Trophoblast cell (in vitro differentiated cells and primary cell): ENCODE results near the gene SLC43A3.
"Not testable (repeated sequence)": the region's sequence is repeated elsewhere in the genome, so short reads cannot be mapped to it uniquely, and the experiment has no call there.

Experiments
- DNase-seq, 2 donors: peaks; one replicate each; pipeline ENCODE4 v3.0.0-alpha.2; 2016
- H2AFZ ChIP-seq: 2 replicates; pipeline ENCODE4 v1.6.1; 2013; ENCODE audit warnings: low read length, moderate library complexity, mild to moderate bottlenecking; ENCODE audit not compliant: insufficient read depth, poor library complexity
- H2AK5ac ChIP-seq: 2 replicates; pipeline ENCODE4 v1.6.1; 2013; ENCODE audit warnings: mild to moderate bottlenecking, low read length
- H2BK120ac ChIP-seq: 2 replicates; pipeline ENCODE4 v1.6.1; 2013; ENCODE audit warnings: low read length, mild to moderate bottlenecking, moderate library complexity; ENCODE audit not compliant: insufficient read depth, poor library complexity
- H2BK12ac ChIP-seq: 2 replicates; pipeline ENCODE4 v1.6.1; 2013; ENCODE audit warnings: mild to moderate bottlenecking, low read length, moderate library complexity
- H2BK5ac ChIP-seq: 2 replicates; pipeline ENCODE4 v1.6.1; 2013; ENCODE audit warnings: low read length, low read depth, moderate library complexity, mild to moderate bottlenecking; ENCODE audit not compliant: poor library complexity
- H3K14ac ChIP-seq: 2 replicates; pipeline ENCODE4 v1.6.1; 2013; ENCODE audit warnings: mild to moderate bottlenecking, low read length
- H3K18ac ChIP-seq: 2 replicates; pipeline ENCODE4 v1.6.1; 2013; ENCODE audit warnings: mild to moderate bottlenecking, low read length
- H3K23ac ChIP-seq: 2 replicates; pipeline ENCODE4 v1.6.1; 2013; ENCODE audit warnings: low read length
- H3K27ac ChIP-seq: 2 replicates; pipeline ENCODE4 v1.5.1; 2013; ENCODE audit warnings: low read depth, mild to moderate bottlenecking, inconsistent platforms, low read length, moderate library complexity
- H3K27me3 ChIP-seq: 2 replicates; pipeline ENCODE4 v1.6.1; 2013; ENCODE audit warnings: inconsistent platforms, mild to moderate bottlenecking, low read length, moderate library complexity; ENCODE audit not compliant: insufficient read depth
- H3K36me3 ChIP-seq, 2 experiments: 1 replicate in 1 of 2; 2 replicates in 1 of 2; pipeline ENCODE4 v1.6.1; 2013; ENCODE audit warnings: low read length in 2 of 2, mild to moderate bottlenecking in 2 of 2, moderate library complexity in 1 of 2; ENCODE audit not compliant: insufficient read depth in 2 of 2, control insufficient read depth in 1 of 2
- H3K4ac ChIP-seq: 2 replicates; pipeline ENCODE4 v1.6.1; 2013; ENCODE audit warnings: low read depth, mild to moderate bottlenecking, low read length, moderate library complexity
- H3K4me1 ChIP-seq, 2 experiments: 1 replicate in 1 of 2; 2 replicates in 1 of 2; pipeline ENCODE4 v1.6.1; 2013; ENCODE audit warnings: low read length in 2 of 2, mild to moderate bottlenecking in 2 of 2, moderate library complexity in 1 of 2; ENCODE audit not compliant: insufficient read depth in 2 of 2, control insufficient read depth in 1 of 2
- H3K4me2 ChIP-seq: 2 replicates; pipeline ENCODE4 v1.6.1; 2013; ENCODE audit warnings: inconsistent platforms, mild to moderate bottlenecking, low read length, moderate library complexity
- H3K4me3 ChIP-seq: 2 replicates; pipeline ENCODE4 v1.5.1; 2013; ENCODE audit warnings: mild to moderate bottlenecking, low read depth, low read length, inconsistent platforms
- H3K79me1 ChIP-seq: one replicate; pipeline ENCODE4 v1.6.1; 2013; ENCODE audit warnings: low read length
- H3K79me2 ChIP-seq: 2 replicates; pipeline ENCODE4 v1.6.1; 2013; ENCODE audit warnings: low read length, mild to moderate bottlenecking; ENCODE audit not compliant: control insufficient read depth, insufficient read depth, poor library complexity
- H3K9ac ChIP-seq: 2 replicates; pipeline ENCODE4 v1.6.1; 2013; ENCODE audit warnings: mild to moderate bottlenecking, low read length
- H3K9me3 ChIP-seq: 2 replicates; pipeline ENCODE4 v1.6.1; 2013; ENCODE audit warnings: low read depth, mild to moderate bottlenecking, control low read depth, inconsistent platforms, low read length; ENCODE audit not compliant: insufficient read depth
- H4K12ac ChIP-seq: 2 replicates; pipeline ENCODE4 v1.6.1; 2013; ENCODE audit warnings: low read depth, mild to moderate bottlenecking, low read length, moderate library complexity
- H4K8ac ChIP-seq: 2 replicates; pipeline ENCODE4 v1.6.1; 2013; ENCODE audit warnings: low read depth, mild to moderate bottlenecking, low read length, moderate library complexity
- H4K91ac ChIP-seq: one replicate; pipeline ENCODE4 v1.6.1; 2013; ENCODE audit warnings: low read depth, mild to moderate bottlenecking, low read length, moderate library complexity
- WGBS: extraction: QIAGEN DNeasy Blood & Tissue Kit; methylation state at CpG from one replicate; pipeline ENCODE4 v1.1.7; 2013; ENCODE audit warnings: missing lambda C conversion rate; ENCODE audit not compliant: insufficient read length, insufficient coverage; ENCODE audit errors: extremely low coverage; 5-methylcytosine and 5-hydroxymethylcytosine counted together

SLC43A3 gene

GRCh38 chr11:57403003-57403801 is 23.7 kb downstream of the SLC43A3 start:
- H3K14ac ChIP-seq, H3K27me3 ChIP-seq, H3K4me2 ChIP-seq, H3K4me3 ChIP-seq, H2AFZ ChIP-seq, H3K79me2 ChIP-seq, DNase-seq, H2BK120ac ChIP-seq, H2BK5ac ChIP-seq, H3K9me3 ChIP-seq, H3K23ac ChIP-seq, H3K9ac ChIP-seq, H3K4ac ChIP-seq, H3K36me3 ChIP-seq, H4K91ac ChIP-seq, H3K79me1 ChIP-seq, H4K12ac ChIP-seq, H2AK5ac ChIP-seq, H3K18ac ChIP-seq, H4K8ac ChIP-seq, H2BK12ac ChIP-seq, H3K27ac ChIP-seq: not testable (repeated sequence)
- H3K4me1 ChIP-seq = peaks cover 16 to 19% of the 10 kb centered on the region in 2 experiments
- WGBS = no CpG with 5 or more reads among the region's 6 CpGs

DNA sequence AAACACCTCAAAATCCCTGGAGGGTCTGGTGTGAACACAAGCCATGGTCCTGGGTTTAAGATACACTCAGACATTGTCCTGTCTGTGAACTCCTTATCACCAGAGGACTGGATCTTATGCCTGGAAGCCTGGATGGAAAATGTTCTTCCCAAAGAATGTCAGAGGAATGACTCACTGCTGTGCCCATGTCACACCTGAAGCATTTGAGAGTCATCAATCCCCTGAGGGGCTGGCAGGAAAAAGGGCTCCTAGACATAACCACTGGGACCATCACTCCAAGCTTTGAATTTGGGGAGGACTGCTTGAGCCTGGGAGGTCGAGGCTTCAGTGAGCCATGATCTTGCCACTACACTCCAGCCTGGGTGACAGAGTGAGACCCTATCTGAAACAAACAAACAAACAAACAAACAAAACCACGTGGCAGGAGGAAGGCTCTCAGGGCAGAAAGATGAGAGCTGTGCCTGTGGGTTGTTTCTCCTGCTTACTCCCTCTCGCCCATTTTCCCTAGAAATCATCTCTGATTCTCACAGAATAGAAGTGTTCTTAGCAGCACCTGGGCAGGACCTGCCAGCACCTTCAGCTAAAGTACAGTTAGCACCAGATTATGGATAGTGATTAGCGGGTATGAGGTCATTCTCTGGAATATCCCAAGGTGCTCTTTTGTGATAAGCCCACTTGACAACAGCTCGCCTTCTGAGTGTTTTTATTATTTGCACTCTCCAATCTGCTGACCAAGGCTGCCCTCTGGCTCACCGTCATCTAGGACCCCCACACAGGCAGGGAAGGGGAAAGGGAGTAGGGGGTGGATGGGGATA is 24.5 kb downstream of the SLC43A3 start:
- Histone ChIP-seq H3K4ac (no peak overlapping the region), H3K18ac (no peak overlapping the region), H2BK120ac (no peak overlapping the region), H4K12ac (no peak overlapping the region), H2BK12ac (peak overlapping the region; percentile 54), H3K9me3 (peaks cover 2% of the 10 kb centered on the region), H3K4me1 (peaks cover 13 to 15% of the 10 kb centered on the region in 2 experiments), H3K4me2 (no peak overlapping the region), H2AK5ac (no peak overlapping the region), H4K8ac (no peak overlapping the region), H4K91ac (peak overlapping the region; percentile 18), H3K9ac (no peak overlapping the region), H3K27me3 (no peaks in the 10 kb centered on the region), H3K36me3 (no peaks in the 10 kb centered on the region), H3K14ac (no peak overlapping the region), H2AFZ (no peak overlapping the region), H3K79me2 (no peaks in the 10 kb centered on the region), H3K4me3 (no peak overlapping the region), H3K27ac (no peak overlapping the region), H2BK5ac (no peak overlapping the region), H3K23ac (no peak overlapping the region), H3K79me1 (no peaks in the 10 kb centered on the region)
- WGBS = no CpG with 5 or more reads among the region's 6 CpGs
- peak; percentile 85 to 96 for DNase-seq

DNA sequence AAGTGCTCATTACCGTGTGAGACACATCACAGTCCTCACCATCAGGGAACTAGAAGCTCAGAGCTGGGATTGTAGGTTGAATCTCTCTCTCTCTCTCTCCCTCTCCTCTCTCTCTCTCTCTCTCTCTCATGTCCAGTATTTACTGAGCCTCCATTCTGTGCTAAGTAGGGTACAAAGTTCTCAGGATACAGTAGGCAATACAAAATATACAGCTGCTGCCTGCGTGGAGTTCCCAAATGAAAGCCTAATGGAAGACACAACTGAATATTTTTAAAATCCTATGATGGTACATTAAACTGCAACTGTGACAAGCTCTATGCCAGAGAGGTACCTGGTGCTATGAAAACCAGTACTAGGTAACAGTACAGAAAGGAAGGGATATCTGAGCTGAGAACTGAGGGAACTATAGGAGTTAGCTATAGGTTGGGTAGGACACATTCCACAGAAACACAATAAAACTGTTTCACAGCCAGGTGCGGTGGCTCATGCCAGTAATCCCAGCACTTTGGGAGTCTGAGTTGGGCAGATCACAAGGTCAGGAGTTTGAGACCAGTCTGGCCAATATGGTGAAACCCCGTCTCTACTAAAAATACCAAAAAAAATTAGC is 26.8 kb downstream of the SLC43A3 start:
- no peak overlapping the region for H2BK5ac ChIP-seq
- no peaks in the 10 kb centered on the region for H3K79me2 ChIP-seq
- H3K4me3 ChIP-seq = no peak overlapping the region
- H3K4me2 ChIP-seq = no peak overlapping the region
- WGBS = no CpG with 5 or more reads among the region's 4 CpGs
- no peak overlapping the region for H3K9ac ChIP-seq
- H2BK12ac ChIP-seq = no peak overlapping the region
- no peaks in the 10 kb centered on the region for H3K27me3 ChIP-seq
- H2BK120ac ChIP-seq = no peak overlapping the region
- DNase-seq = no peak
- H3K4ac ChIP-seq = no peak overlapping the region
- H4K8ac ChIP-seq = no peak overlapping the region
- H2AK5ac ChIP-seq = no peak overlapping the region
- H3K79me1 ChIP-seq = no peaks in the 10 kb centered on the region
- H3K36me3 ChIP-seq = no peaks in the 10 kb centered on the region
- no peak overlapping the region for H3K18ac ChIP-seq
- no peak overlapping the region for H4K12ac ChIP-seq
- no peak overlapping the region for H3K14ac ChIP-seq
- no peak overlapping the region for H4K91ac ChIP-seq
- no peak overlapping the region for H2AFZ ChIP-seq
- H3K27ac ChIP-seq = no peak overlapping the region
- no peak overlapping the region for H3K23ac ChIP-seq
- H3K9me3 ChIP-seq = peaks cover 2% of the 10 kb centered on the region
- H3K4me1 ChIP-seq = peaks cover 7 to 9% of the 10 kb centered on the region in 2 experiments

DNA sequence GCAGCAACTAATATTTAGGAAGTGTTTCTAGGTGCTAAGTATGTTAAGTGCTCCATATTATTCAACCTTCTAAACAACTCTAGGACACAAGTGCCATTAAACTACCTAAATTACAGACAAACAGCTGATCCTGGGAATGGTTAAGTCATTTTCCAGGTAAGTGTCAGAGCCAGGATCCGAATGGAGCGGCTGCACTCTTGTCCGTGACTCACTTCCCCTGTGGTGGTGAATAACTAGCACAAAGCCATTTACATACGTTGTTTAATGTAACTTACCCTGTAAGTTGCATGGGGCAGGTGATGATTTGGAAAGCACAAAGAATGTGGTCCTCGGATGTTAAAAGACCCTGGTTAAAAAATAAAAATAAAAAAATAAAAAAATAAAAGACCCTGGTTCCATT is 27.7 kb downstream of the SLC43A3 start:
- H3K27ac ChIP-seq = no peak overlapping the region
- no peak overlapping the region for H4K8ac ChIP-seq
- no CpG with 5 or more reads among the region's 5 CpGs for WGBS
- no peak overlapping the region for H2BK5ac ChIP-seq
- H3K23ac ChIP-seq = no peak overlapping the region
- no peak overlapping the region for H3K4ac ChIP-seq
- H3K79me2 ChIP-seq = no peaks in the 10 kb centered on the region
- peaks cover 2% of the 10 kb centered on the region for H3K9me3 ChIP-seq
- H4K91ac ChIP-seq = no peak overlapping the region
- H3K4me1 ChIP-seq = peaks cover 7 to 9% of the 10 kb centered on the region in 2 experiments
- no peaks in the 10 kb centered on the region for H3K79me1 ChIP-seq
- H3K4me2 ChIP-seq = no peak overlapping the region
- H4K12ac ChIP-seq = no peak overlapping the region
- H3K4me3 ChIP-seq = no peak overlapping the region
- DNase-seq = peak in 1 of 2 donors; percentile 36
- H3K27me3 ChIP-seq = no peaks in the 10 kb centered on the region
- H3K9ac ChIP-seq = no peak overlapping the region
- H2BK12ac ChIP-seq = no peak overlapping the region
- H2AFZ ChIP-seq = no peak overlapping the region
- no peak overlapping the region for H3K14ac ChIP-seq
- no peak overlapping the region for H2BK120ac ChIP-seq
- H3K18ac ChIP-seq = no peak overlapping the region
- no peak overlapping the region for H2AK5ac ChIP-seq
- no peaks in the 10 kb centered on the region for H3K36me3 ChIP-seq
